ENCODE results near the gene FETUB. TPM values are rescaled to one million over a fixed set of nuclear protein-coding genes. Genes with fewer than 3 reads are reported as not detected.

FETUB gene
- total RNA-seq, 2 experiments from 2014 or later, result not detected

GRCh38 chr3:186626254-186626847 is 13.8 kb upstream of the FETUB start:
- no peak overlapping the region for H2AFZ ChIP-seq (ENCODE audit: low read length)
- H3K36me3 ChIP-seq (ENCODE audit: insufficient read depth, low read length), result no peaks in the 10 kb centered on the region
- no peak for DNase-seq (ENCODE audit: low spot score)
- H3K27ac ChIP-seq (ENCODE audit: low read depth, low read length, poor library complexity, severe bottlenecking), result no peak overlapping the region
- no TSS peak for BruUV-seq (replicated peaks)
- no peak for TF ChIP-seq EZH2phosphoT487 (IDR thresholded peaks at IDR 0.05; ENCODE audit: borderline replicate concordance, low read depth, low read length)
- TF ChIP-seq CTCF (conservative IDR thresholded peaks at IDR 0.05; ENCODE audit: low read length), result no peak
- H3K79me2 ChIP-seq (ENCODE audit: insufficient read depth, low read depth, low read length), result no peaks in the 10 kb centered on the region
- H3K4me3 ChIP-seq (ENCODE audit: low read depth, low read length, poor library complexity, severe bottlenecking), result no peak overlapping the region
- POLR2A ChIA-PET, result interaction anchor here (0.8 kb wide), 1 partner anchor 15 kb away, joined by 3 read pairs; no protein-coding TSS in a partner anchor
- CTCF ChIA-PET (ENCODE audit: unreplicated experiment), result interaction anchor here (0.6 kb wide), 1 partner anchor 513 kb away, joined by 3 read pairs; no protein-coding TSS in a partner anchor
- no peak overlapping the region for H3K4me2 ChIP-seq (ENCODE audit: low read length)
- H3K4me1 ChIP-seq (ENCODE audit: insufficient read depth, low read length, poor library complexity, severe bottlenecking), result peaks cover 5% of the 10 kb centered on the region
- H4K20me1 ChIP-seq (ENCODE audit: insufficient read depth, low read length), result no peaks in the 10 kb centered on the region
- intact Hi-C loops (cut with micrococcal nuclease; ENCODE audit: unreplicated experiment), result no loop called here
- no peaks in the 10 kb centered on the region for H3K9me2 ChIP-seq (ENCODE audit: insufficient read depth, low read length)
- H3K9me3 ChIP-seq (ENCODE audit: low read length), result no peaks in the 10 kb centered on the region

- no peak for DNase-seq (ENCODE audit: low spot score)
- CTCF ChIA-PET (ENCODE audit: unreplicated experiment), result no interaction called here
- no peaks in the 10 kb centered on the region for H3K36me3 ChIP-seq (ENCODE audit: insufficient read depth, low read length)
- H3K4me1 ChIP-seq (ENCODE audit: insufficient read depth, low read length, poor library complexity, severe bottlenecking), result peaks cover 5% of the 10 kb centered on the region
- H3K9me3 ChIP-seq (ENCODE audit: low read length), result no peaks in the 10 kb centered on the region
- no peaks in the 10 kb centered on the region for H4K20me1 ChIP-seq (ENCODE audit: insufficient read depth, low read length)
- no peak overlapping the region for H3K4me2 ChIP-seq (ENCODE audit: low read length)
- POLR2A ChIA-PET, result no interaction called here
- H3K9me2 ChIP-seq (ENCODE audit: insufficient read depth, low read length), result no peaks in the 10 kb centered on the region
- no peak overlapping the region for H2AFZ ChIP-seq (ENCODE audit: low read length)
- no TSS peak for BruUV-seq (replicated peaks)
- no peak overlapping the region for H3K4me3 ChIP-seq (ENCODE audit: low read depth, low read length, poor library complexity, severe bottlenecking)
- TF ChIP-seq EZH2phosphoT487 (IDR thresholded peaks at IDR 0.05; ENCODE audit: borderline replicate concordance, low read depth, low read length) (no peak), CTCF (conservative IDR thresholded peaks at IDR 0.05; ENCODE audit: low read length) (no peak)
- intact Hi-C loops (cut with micrococcal nuclease; ENCODE audit: unreplicated experiment), result no loop called here
- no peak overlapping the region for H3K27ac ChIP-seq (ENCODE audit: low read depth, low read length, poor library complexity, severe bottlenecking)
- no peaks in the 10 kb centered on the region for H3K79me2 ChIP-seq (ENCODE audit: insufficient read depth, low read depth, low read length)
These were observed 12.3 kb upstream of the FETUB start for GRCh38 chr3:186627852-186628414.

DNA sequence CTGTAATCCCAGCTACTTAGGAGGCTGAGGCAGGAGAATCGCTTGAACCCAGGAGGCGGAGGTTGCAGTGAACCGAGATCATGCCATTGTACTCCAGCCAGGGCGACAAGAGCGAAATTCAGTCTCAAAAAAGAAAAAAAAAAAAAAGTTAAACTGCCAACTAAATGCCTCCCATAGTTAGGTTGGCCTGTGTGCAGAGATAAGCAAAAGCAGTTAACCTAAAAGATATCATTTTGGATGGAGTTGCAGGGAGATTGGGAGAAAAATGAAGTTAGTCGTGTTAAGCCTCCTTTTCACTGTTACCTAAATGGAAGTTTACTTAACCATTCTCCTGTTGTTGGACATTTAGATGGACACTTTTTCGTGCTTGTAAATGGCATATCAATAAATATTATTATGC is 11.4 kb upstream of the FETUB start:
- ChIA-PET CTCF (ENCODE audit: unreplicated experiment) (no interaction called here), POLR2A (no interaction called here)
- BruUV-seq (replicated peaks), result no TSS peak
- no peaks in the 10 kb centered on the region for H3K36me3 ChIP-seq (ENCODE audit: insufficient read depth, low read length)
- no peak overlapping the region for H2AFZ ChIP-seq (ENCODE audit: low read length)
- H3K4me2 ChIP-seq (ENCODE audit: low read length), result no peak overlapping the region
- H3K9me3 ChIP-seq (ENCODE audit: low read length), result no peaks in the 10 kb centered on the region
- DNase-seq (ENCODE audit: low spot score), result no peak
- no peaks in the 10 kb centered on the region for H3K79me2 ChIP-seq (ENCODE audit: insufficient read depth, low read depth, low read length)
- intact Hi-C loops (cut with micrococcal nuclease; ENCODE audit: unreplicated experiment), result no loop called here
- no peaks in the 10 kb centered on the region for H3K9me2 ChIP-seq (ENCODE audit: insufficient read depth, low read length)
- no peak overlapping the region for H3K4me3 ChIP-seq (ENCODE audit: low read depth, low read length, poor library complexity, severe bottlenecking)
- no peak for TF ChIP-seq EZH2phosphoT487 (IDR thresholded peaks at IDR 0.05; ENCODE audit: borderline replicate concordance, low read depth, low read length)
- TF ChIP-seq CTCF (conservative IDR thresholded peaks at IDR 0.05; ENCODE audit: low read length), result no peak
- H4K20me1 ChIP-seq (ENCODE audit: insufficient read depth, low read length), result no peaks in the 10 kb centered on the region
- H3K27ac ChIP-seq (ENCODE audit: low read depth, low read length, poor library complexity, severe bottlenecking), result no peak overlapping the region
- H3K4me1 ChIP-seq (ENCODE audit: insufficient read depth, low read length, poor library complexity, severe bottlenecking), result peaks cover 5% of the 10 kb centered on the region

All from OCI-LY7 (cell line).